A549 treated with ZK216348 at 1 μM for 4 hours (cell line): Measurements from ENCODE around the gene KLRC4. TPM values are rescaled to one million over a fixed set of nuclear protein-coding genes. Genes with fewer than 3 reads are reported as not detected.

ENCODE experiments used
- total RNA-seq: library from RNA; stranded (reverse); fragments of 200-300 nt; extraction: Qiagen RNA extraction; gene quantifications from 5 replicates; pipeline ENCODE4 v1.2.3, GENCODE V29; 2022; ENCODE audit warnings: low read depth

KLRC4 gene, protein sequence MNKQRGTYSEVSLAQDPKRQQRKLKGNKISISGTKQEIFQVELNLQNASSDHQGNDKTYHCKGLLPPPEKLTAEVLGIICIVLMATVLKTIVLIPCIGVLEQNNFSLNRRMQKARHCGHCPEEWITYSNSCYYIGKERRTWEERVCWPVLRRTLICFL
- not detected in 5 replicates for total RNA-seq

DNA sequence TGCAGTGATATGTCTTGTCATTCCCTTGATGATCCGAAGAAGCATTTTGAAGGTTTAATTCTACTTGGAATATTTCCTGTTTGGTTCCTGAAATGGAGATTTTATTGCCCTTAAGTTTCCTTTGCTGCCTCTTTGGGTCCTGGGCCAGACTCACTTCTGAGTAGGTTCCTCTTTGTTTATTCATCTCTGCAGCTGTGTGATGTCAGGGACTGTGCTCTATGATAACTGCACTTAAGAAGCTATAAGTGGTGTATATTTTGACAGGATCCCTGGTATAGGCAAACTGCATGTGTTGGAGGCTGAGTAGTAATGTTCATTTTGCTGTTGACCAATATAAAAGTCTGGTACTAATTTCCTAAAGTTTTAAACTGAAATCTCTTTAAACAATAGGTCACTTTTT, at the start of gene KLRC4:
KLRC4 (minus strand) TSS at position 366 of the 400 bp plus-strand sequence; CDS start at position 184, 182 bp downstream.

DNA sequence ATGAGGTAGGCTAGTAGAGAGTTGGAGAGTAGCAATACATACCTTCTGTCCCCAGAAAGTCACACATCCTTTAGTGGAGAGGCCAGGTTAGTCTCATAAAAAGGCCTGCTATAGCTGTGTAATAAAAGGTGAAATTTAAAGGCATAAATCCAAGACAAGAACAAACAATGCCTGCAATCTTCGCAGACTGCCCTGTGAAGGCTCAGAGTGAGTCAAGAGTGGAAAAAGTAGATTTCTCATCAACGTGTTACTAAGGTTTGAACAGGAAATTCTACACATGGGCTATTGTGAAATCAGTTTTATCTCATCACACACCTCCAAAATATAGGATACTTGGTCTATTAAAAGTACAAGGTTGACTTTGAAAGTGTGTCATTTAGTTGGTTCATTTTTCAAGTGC, 43.6 kb upstream of the KLRC4 start, which contains the start of gene KLRC1:
KLRC1 (minus strand) TSS at position 222 of the 400 bp plus-strand sequence. CDS start 2,221 bp downstream, outside the sequence.

DNA sequence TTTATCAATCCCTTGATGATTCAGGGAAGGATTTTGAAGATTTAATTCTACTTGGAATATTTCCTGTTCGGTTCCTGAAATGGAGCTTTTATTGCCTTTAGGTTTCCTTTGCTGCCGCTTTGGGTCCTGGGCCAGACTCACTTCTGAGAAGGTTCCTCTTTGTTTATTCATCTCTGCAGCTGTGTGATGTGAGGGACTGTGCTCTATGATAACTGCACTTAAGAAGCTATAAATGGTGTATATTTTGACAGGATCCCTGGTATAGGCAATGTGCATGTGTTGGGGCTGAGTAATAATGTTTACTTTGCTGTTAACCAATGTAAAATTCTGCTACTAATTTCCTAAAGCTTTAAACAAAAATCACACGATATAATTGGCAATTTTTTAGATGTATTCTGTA, 26.3 kb upstream of the KLRC4 start, which contains the start of gene KLRC2:
KLRC2 (minus strand) TSS at position 195 of the 400 bp plus-strand sequence; CDS start at position 171, 24 bp downstream.

DNA sequence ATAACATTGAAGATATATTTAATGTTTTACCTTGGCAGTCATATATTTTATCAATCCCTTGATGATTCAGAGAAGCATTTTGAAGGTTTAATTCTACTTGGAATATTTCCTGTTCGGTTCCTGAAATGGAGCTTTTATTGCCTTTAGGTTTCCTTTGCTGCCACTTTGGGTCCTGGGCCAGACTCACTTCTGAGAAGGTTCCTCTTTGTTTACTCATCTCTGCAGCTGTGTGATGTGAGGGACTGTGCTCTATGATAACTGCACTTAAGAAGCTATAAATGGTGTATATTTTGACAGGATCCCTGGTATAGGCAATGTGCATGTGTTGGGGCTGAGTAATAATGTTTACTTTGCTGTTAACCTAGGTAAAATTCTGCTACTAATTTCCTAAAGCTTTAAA, 10.8 kb upstream of the KLRC4 start, which contains the start of gene KLRC3:
KLRC3 (minus strand) TSS at position 262 of the 400 bp plus-strand sequence; CDS start at position 217, 45 bp downstream.

DNA sequence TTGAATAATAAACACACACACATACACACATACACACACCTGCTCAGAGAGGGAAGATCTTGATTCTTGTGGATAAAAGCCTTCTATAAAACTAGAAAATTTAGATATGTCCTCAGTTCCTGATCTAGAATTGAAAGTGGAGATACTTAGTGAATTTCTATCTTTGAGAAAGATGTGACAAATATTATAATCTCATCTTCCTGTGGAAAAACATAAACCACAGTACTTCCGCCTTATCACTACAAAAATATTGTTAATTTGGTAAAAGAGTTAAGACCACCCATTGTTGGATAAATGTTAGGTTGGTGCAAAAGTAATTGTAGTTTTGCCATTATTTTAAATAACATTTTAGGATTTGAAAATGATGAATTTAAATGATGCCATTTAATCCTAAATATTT, 19.7 kb downstream of the KLRC4 start, which contains the start of gene KLRK1:
KLRK1 (minus strand) TSS at position 138 of the 400 bp plus-strand sequence. CDS start 1,231 bp downstream, outside the sequence.

Other genes starting within 250 kb of the KLRC4 start
- 0.40 to 2.4 TPM (median 0.95 TPM) in 5 replicates for gene OLR1, start 237.6 kb downstream of the KLRC4 start, total RNA-seq
- gene TMEM52B, start 230.7 kb downstream of the KLRC4 start, total RNA-seq = 0.05 to 0.25 TPM in 2 of 5 replicates, not detected in the others
- 29.1 to 51.0 TPM (median 40.3 TPM) in 5 replicates for gene GABARAPL1, start 196.9 kb downstream of the KLRC4 start, total RNA-seq
- gene KLRD1, start 101.9 kb downstream of the KLRC4 start, total RNA-seq = not detected in 5 replicates
- gene KLRK1, start 19.7 kb downstream of the KLRC4 start, total RNA-seq = not detected in 5 replicates
- 0.35 TPM in 1 of 5 replicates, not detected in the others for gene KLRC3, start 10.8 kb upstream of the KLRC4 start, total RNA-seq
- gene KLRC2, start 26.3 kb upstream of the KLRC4 start, total RNA-seq = 0.85 to 2.1 TPM (median 1.4 TPM) in 5 replicates
- gene KLRC1, start 43.6 kb upstream of the KLRC4 start, total RNA-seq = 0.09 TPM in 1 of 5 replicates, not detected in the others
- 0.34 to 1.2 TPM (median 0.48 TPM) in 5 replicates for gene EIF2S3B, start 96.1 kb upstream of the KLRC4 start, total RNA-seq
- 44.3 to 79.8 TPM (median 49.1 TPM) in 5 replicates for gene MAGOHB, start 203.9 kb upstream of the KLRC4 start, total RNA-seq